Naive B cell (primary cell): Measurements from ENCODE around the gene PIGZ. TPM values are rescaled to one million over a fixed set of nuclear protein-coding genes. Genes with fewer than 3 reads are reported as not detected.

Experiments
- ATAC-seq, 2 donors: fragments of 150-1000 bp; cut with Tn5 transposase; 2 replicates each; pipeline ENCODE4 v1.10.0; 2021; ENCODE audit warnings: low read depth in 2 of 2, mild to moderate bottlenecking in 2 of 2, moderate library complexity in 2 of 2
- DNase-seq: peaks from one replicate; pipeline ENCODE4 v3.0.0; 2022
- H3K27ac Mint-ChIP-seq, 6 donors: one replicate each; pipeline ENCODE4 v1.8.0; 2020 to 2022; ENCODE audit warnings: mild to moderate bottlenecking in 6 of 6, mixed read lengths in 6 of 6, moderate library complexity in 5 of 6, inconsistent platforms in 2 of 6
- H3K27me3 Mint-ChIP-seq, 3 donors: one replicate each; pipeline ENCODE4 v1.8.0; 2021 to 2022; ENCODE audit warnings: mixed read lengths in 3 of 3, mild to moderate bottlenecking in 1 of 3
- H3K36me3 Mint-ChIP-seq, 2 donors: one replicate each; pipeline ENCODE4 v1.8.0; 2020 to 2022; ENCODE audit warnings: mixed read lengths in 2 of 2, inconsistent platforms in 1 of 2, mild to moderate bottlenecking in 1 of 2
- H3K4me1 Mint-ChIP-seq, 3 donors: one replicate each; pipeline ENCODE4 v1.8.0; 2020 to 2022; ENCODE audit warnings: mixed read lengths in 3 of 3, inconsistent platforms in 1 of 3, mild to moderate bottlenecking in 1 of 3, moderate library complexity in 1 of 3
- H3K4me3 Mint-ChIP-seq, 8 donors: one replicate each; pipeline ENCODE4 v1.8.0; 2020 to 2022; ENCODE audit warnings: mild to moderate bottlenecking in 8 of 8, mixed read lengths in 8 of 8, moderate library complexity in 8 of 8, inconsistent platforms in 2 of 8
- H3K9me3 Mint-ChIP-seq, 7 donors: one replicate each; pipeline ENCODE4 v1.8.0; 2020 to 2022; ENCODE audit warnings: mixed read lengths in 7 of 7, mild to moderate bottlenecking in 5 of 7, inconsistent platforms in 2 of 7, moderate library complexity in 1 of 7
- polyA plus RNA-seq, 6 donors: library from polyadenylated mRNA; unstranded; fragments of 300-500 nt; fragmentation: Illumina TruSeq; gene quantifications; one replicate each; pipeline ENCODE4 v1.2.3, GENCODE V29; 2021; ENCODE audit warnings: low read depth in 6 of 6

PIGZ gene
- polyA plus RNA-seq, 6 donors from 2014 or later, result 0.45 to 2.6 (median 1.1) TPM; not detected in 1

DNA sequence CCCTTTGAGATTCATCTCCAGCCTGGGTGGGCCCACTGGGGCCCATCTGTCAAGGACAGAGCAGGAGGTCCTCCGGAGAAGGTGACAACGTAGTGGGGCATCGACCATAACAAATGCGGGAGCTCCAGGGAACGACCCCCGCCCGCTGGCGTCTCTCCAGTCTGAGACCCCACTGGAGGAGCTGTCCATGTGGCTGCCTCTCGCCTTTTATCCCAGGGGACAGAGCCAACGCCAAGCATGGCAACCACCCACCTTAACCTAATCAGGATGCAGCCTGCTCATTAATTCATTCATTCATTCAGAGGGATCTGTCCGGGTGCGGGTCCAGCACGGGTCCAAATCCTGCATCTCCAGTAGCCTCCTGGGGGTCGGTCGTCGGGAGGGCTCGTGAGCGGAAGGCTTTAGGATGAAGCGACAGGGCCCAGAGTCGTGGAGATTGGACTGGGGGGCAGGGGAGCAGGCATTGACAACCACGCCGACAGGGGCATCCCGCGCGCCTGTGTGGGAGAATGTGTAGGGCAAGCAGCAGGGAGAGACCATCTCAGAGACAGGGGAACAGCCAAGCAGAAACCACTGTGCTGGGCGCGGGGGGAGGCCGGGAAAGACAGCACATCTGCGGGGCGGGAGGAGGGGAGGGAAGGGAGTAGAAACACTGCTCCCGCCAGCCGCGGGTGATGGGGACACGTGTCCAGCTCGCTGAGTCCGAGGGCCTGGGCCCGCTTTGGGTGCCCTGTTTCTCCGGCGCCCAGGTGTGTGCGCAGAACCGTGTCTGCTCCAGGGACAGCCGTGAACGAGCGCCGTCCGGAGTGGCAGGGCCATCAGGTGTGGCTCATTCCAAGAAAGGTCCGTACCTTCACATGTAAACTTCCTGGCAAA, 1.9 kb downstream of the PIGZ start:
- Mint-ChIP-seq H3K27me3 (peaks cover 0 to 10% (median 0%) of the 10 kb centered on the region in 3 donors), H3K4me1 (peaks cover 11 to 44% (median 30%) of the 10 kb centered on the region in 3 donors), H3K9me3 (no peaks in the 10 kb centered on the region), H3K36me3 (no peaks in the 10 kb centered on the region), H3K27ac (no peak overlapping the region), H3K4me3 (peak overlapping the region in 6 of 8 donors; percentile 47 to 90 (median 82))
- DNase-seq, result no peak
- no peak for ATAC-seq

DNA sequence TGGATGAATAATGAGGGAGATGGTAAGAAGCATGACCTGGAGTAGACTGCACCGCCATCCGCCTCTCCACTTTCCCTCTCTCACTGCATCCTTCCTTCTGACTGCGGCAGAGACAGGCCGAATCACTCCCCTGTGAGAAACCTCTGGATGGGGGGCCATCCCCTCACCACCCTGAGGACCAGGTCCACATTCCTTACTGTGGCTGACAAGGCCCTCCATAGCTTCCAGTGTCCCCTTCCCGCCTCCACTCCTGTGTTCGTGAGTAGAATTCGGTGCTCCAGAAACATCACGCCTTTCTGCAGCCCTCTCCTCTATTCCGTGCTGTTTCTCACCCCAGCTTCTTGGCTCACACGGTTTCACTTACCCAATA, 2.8 kb downstream of the PIGZ start:
- Mint-ChIP-seq H3K27me3 (peaks cover 0 to 3% (median 0%) of the 10 kb centered on the region in 3 donors), H3K4me3 (peak overlapping the region in 1 of 8 donors; percentile 87), H3K36me3 (no peaks in the 10 kb centered on the region), H3K9me3 (no peaks in the 10 kb centered on the region), H3K27ac (no peak overlapping the region), H3K4me1 (peaks cover 9 to 42% (median 30%) of the 10 kb centered on the region in 3 donors)
- ATAC-seq, result no peak
- DNase-seq, result no peak

DNA sequence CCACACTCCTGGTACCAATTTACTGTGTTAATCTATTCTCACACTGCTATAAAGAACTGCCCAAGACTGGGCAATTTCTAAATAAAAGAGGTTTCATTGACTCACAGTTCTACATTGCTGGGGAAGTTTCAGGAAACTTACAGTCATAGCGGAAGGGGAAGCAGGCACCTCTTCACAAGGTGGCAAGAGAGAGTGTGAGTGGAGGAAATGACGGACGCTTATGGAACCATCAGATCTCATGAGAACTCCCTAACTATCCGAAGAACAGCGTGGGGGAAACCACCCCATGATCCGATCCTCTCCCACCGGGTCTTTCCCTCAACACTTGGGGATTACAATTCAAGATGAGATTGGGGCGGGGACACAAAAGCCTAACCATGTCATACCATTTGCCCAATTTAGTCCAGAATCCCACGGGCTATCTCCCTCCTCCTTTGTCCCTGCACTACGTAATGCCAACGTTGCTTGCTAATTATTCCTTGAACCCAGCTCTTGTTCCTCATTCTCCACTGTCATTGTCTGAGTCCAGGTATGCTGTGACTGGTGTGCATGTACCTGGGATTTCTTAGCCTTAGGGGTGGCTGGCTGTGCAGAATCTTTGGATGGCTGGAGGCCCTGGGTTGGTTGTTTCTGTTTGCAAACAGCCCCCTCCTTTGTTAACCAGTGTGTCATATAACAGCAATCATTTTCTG, 3.4 kb downstream of the PIGZ start:
- H3K27ac Mint-ChIP-seq, result no peak overlapping the region
- no peak for DNase-seq

DNA sequence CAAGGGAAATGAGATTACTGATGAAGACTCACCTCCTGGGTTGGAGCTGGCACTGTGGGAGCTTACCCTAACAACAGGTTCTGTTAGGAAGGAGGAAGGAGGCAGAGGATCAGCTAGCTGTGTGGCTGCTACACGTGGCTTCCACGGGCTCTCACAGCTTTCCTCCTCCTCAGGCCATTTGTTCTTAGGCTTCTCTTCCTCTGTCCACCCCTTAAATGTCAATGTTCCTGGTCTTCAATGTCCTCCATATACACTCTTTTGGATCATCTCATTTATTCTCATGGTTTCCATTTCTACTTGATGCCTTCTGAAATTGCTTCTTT, 5.0 kb downstream of the PIGZ start:
- no peak overlapping the region for H3K4me3 Mint-ChIP-seq

More for the DNA sequence above, 3.4 kb downstream of the PIGZ start:
- Mint-ChIP-seq H3K36me3 (no peaks in the 10 kb centered on the region), H3K4me1 (peaks cover 8 to 38% (median 24%) of the 10 kb centered on the region in 3 donors), H3K27me3 (no peaks in the 10 kb centered on the region), H3K4me3 (peak overlapping the region in 3 of 8 donors; percentile 3 to 35 (median 6)), H3K9me3 (no peaks in the 10 kb centered on the region)
- ATAC-seq, result no peak

DNA sequence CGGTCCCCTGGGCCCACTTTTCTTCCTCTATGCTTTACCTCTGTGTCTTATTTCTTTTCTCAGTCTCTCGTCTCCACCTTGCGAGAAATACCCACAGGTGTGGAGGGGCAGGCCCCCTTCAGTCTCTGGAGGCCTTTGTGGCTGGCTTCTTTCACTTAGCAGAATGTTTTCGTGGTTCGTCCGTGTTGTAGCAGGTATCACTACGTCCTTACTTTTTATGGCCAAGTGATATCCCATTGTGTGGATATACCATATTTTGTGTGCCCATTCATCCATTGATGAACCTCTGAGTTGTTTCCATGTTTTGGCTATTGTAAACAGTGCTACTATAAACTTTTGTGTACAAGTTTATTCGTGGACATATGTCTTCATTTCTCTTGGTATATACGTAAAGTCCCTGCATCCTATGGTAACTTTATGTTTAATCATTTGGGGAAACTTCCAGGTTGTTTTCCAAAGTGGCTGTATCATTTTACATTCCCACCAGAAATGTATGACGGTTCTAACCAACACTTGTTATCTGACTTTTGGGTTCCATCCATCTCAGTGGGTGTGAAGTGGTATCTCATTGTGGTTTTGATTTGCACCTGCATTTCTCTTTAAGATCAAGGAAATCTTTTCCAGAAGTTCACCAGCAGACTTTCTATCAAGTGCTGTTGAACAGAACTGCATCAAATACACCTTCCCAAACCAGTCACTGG, 5.6 kb downstream of the PIGZ start:
- peaks cover 7 to 35% (median 13%) of the 10 kb centered on the region in 3 donors for H3K4me1 Mint-ChIP-seq

More for the DNA sequence above, 5.0 kb downstream of the PIGZ start:
- DNase-seq (no peak), ATAC-seq (no peak)
- Mint-ChIP-seq H3K4me1 (peaks cover 8 to 36% (median 16%) of the 10 kb centered on the region in 3 donors), H3K27ac (peak overlapping the region in 2 of 6 donors; percentile 29 to 79), H3K9me3 (no peaks in the 10 kb centered on the region), H3K27me3 (no peaks in the 10 kb centered on the region), H3K36me3 (no peaks in the 10 kb centered on the region)

DNA sequence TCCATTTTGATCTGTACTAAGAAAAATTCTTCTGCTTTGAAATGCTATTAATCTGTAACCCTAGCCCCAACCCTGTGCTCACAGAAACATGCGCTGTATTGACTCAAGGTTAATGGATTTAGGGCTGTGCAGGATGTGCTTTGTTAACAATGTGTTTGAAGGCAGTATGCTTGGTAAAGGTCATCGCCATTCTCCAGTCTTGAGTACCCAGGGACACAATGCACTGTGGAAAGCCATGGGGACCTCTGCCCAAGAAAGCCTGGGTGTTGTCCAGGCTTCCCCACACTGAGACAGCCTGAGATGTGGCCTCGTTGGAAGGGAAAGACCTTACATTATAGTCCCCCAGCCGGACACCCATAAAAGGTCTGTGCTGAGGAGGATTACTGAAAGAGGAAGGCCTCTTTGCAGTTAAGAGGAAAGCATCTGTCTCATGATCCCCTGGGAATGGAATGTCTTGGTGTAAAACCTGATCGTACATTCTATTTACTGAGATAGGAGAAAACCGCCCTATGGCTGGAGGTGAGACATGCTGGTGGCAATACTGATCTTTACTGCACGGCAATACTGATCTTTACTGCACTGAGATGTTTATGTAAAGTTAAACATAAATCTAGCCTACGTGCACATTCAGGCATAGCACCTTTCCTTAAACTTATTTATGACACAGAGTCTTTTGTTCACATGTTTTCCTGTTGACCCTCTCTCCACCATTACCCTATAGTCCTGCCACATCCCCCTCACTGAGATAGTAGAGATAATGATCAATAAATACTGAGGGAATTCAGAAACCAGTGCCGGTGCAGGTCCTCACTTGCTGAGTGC, 6.3 kb downstream of the PIGZ start:
- no peak for DNase-seq
- ATAC-seq, result peak in 1 of 2 donors; percentile 25
- Mint-ChIP-seq H3K4me1 (peaks cover 5 to 27% (median 6%) of the 10 kb centered on the region in 3 donors), H3K27ac (peak overlapping the region in 5 of 6 donors; percentile 2 to 96 (median 64)), H3K36me3 (no peaks in the 10 kb centered on the region), H3K9me3 (no peaks in the 10 kb centered on the region), H3K4me3 (peak overlapping the region in 5 of 8 donors; percentile 23 to 76 (median 34)), H3K27me3 (no peaks in the 10 kb centered on the region)

More for the DNA sequence above, 5.6 kb downstream of the PIGZ start:
- Mint-ChIP-seq H3K27ac (peak overlapping the region in 5 of 6 donors; percentile 13 to 96 (median 79)), H3K4me3 (peak overlapping the region in 5 of 8 donors; percentile 23 to 76 (median 34)), H3K9me3 (no peaks in the 10 kb centered on the region), H3K27me3 (no peaks in the 10 kb centered on the region), H3K36me3 (no peaks in the 10 kb centered on the region)
- DNase-seq, result no peak
- peak in 1 of 2 donors; percentile 56 for ATAC-seq

DNA sequence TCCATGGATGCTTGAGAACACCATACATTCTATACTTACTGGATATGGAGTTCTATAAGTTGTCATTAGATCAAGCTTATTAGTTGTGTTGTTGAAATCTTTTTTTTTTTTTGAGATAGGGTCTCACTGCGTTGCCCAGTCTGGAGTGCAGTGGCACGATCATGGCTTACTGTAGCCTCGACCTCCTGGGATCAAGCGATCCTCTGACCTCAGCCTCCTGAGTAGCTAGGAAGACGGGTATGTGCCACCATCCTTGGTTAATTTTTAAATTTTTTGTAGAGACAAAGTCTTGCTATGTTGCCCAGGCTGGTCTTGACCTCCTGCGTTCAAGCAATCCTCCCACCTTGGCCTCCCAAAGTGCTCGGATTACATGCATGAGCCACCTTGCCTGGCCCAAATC, 13.8 kb downstream of the PIGZ start:
- Mint-ChIP-seq H3K4me1 (no peaks in the 10 kb centered on the region), H3K9me3 (peaks cover 0 to 5% (median 0%) of the 10 kb centered on the region in 7 donors), H3K27ac (peak overlapping the region in 1 of 6 donors; percentile 24), H3K36me3 (no peaks in the 10 kb centered on the region), H3K4me3 (no peak overlapping the region), H3K27me3 (no peaks in the 10 kb centered on the region)
- no peak for ATAC-seq
- DNase-seq, result no peak

DNA sequence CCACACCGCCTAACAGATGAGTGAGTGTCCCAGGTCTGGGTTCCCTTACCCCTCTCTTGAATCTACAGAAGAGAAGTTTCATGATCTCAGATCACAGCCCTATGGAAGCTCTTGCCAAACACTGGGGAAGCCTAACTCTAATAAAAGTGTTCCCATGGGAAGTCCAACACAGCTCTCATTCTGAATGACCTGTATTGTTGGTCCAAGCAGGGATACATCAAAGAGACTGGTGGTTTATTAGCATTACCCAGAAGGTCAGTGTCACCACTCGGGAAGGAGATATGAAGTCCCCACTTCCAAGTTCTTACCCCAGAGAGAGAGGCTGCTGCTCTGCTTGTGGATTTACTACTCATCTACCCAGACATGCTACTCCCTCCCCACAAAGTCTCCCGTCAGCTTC, 17.3 kb downstream of the PIGZ start:
- H3K36me3 Mint-ChIP-seq, result no peaks in the 10 kb centered on the region
- H3K4me3 Mint-ChIP-seq, result no peak overlapping the region
- peaks cover 4 to 5% (median 4%) of the 10 kb centered on the region in 3 donors for H3K4me1 Mint-ChIP-seq
- no peak for ATAC-seq
- no peak overlapping the region for H3K27ac Mint-ChIP-seq
- no peak for DNase-seq
- peaks cover 0 to 2% (median 0%) of the 10 kb centered on the region in 7 donors for H3K9me3 Mint-ChIP-seq
- no peaks in the 10 kb centered on the region for H3K27me3 Mint-ChIP-seq

DNA sequence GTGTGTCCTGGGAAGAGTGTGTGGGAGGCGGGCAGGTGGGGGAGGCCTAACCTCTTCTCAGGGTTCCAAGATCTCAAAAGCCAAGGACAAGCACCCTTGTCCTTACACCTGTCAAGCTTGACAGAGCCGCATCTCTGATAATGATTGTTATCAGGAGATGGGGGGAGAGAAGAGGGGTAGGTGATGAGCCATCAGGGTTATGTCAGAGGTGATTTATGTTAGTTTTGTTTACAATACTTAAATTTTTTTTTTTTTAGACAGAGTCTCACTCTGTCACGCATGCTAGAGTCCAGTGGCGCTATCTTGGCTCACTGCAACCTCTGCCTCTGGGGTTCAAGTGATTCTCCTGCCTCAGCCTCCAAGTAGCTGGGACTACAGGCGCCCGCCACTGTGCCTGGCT, 18.9 kb downstream of the PIGZ start:
- H3K4me3 Mint-ChIP-seq, result no peak overlapping the region
- no peak for ATAC-seq
- peak overlapping the region in 1 of 6 donors; percentile 84 for H3K27ac Mint-ChIP-seq

DNA sequence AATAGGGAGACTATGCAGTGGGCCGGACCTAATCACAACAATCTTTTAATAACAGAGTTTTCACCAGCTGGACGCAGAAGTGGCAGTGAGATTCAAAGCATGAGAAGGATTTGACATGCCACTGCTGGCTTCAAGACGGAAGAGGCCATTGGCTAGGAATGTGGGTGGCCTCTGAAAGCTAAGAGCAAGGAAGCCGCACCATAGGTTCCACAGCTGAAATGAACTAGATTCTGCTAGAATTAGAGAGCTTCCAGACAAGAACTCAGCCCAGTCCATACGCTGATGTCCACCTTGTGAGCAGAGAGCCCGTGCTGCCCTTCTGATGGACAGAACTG, 19.4 kb downstream of the PIGZ start:
- peak overlapping the region in 1 of 6 donors; percentile 84 for H3K27ac Mint-ChIP-seq
- DNase-seq (no peak), ATAC-seq (no peak)
- H3K9me3 Mint-ChIP-seq, result no peaks in the 10 kb centered on the region
- H3K4me3 Mint-ChIP-seq, result no peak overlapping the region
- H3K36me3 Mint-ChIP-seq, result no peaks in the 10 kb centered on the region
- H3K27me3 Mint-ChIP-seq, result no peaks in the 10 kb centered on the region
- peaks cover 11 to 13% (median 13%) of the 10 kb centered on the region in 3 donors for H3K4me1 Mint-ChIP-seq

More for the DNA sequence above, 18.9 kb downstream of the PIGZ start:
- H3K27me3 Mint-ChIP-seq, result no peaks in the 10 kb centered on the region
- no peak for DNase-seq
- H3K4me1 Mint-ChIP-seq, result peaks cover 6 to 8% (median 8%) of the 10 kb centered on the region in 3 donors
- no peaks in the 10 kb centered on the region for H3K36me3 Mint-ChIP-seq
- H3K9me3 Mint-ChIP-seq, result no peaks in the 10 kb centered on the region

DNA sequence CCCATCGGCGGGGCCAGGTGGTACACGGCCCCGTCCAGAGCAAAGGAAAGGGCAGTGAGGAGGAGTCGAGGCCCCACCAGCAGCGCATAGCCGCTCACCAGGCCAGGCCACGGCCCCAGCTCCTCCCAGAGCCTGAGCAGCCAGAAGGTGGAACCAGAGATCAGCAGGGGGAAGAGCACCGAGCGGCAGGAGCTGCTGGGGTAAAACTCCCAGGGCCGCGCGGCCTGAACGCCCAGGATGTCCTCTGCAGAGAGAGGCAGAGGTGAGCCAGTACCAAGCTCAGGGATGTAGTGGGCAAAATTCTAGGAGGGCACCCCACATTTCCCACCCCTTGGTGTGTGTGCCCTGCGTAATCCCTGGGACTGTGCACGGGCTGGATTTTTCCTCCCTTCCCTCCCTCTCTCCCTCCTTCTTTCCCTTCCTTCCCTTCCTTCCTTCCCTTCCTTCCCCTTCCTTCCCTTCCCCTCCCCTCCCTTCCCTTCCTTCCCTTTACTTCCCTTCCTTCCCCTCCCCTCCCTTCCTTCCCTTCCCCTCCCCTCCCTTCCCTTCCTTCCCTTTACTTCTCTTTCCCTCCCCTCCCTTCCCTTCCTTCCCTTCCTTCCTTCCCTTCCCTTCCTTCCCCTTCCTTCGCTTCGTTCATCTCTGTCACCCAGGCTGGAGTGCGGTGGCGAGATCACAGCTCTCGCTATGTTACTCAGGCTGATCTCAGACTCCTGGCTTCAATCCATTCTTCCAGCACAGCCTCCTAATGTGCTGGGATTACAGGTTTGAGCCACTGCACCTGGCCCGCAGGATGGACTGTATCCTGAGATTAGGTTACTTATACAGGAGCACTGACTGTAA, 20.0 kb downstream of the PIGZ start:
- Mint-ChIP-seq H3K27ac (no peak overlapping the region), H3K27me3 (no peaks in the 10 kb centered on the region), H3K36me3 (no peaks in the 10 kb centered on the region), H3K9me3 (no peaks in the 10 kb centered on the region), H3K4me3 (no peak overlapping the region), H3K4me1 (peaks cover 14 to 19% (median 18%) of the 10 kb centered on the region in 3 donors)
- ATAC-seq (no peak), DNase-seq (no peak)

DNA sequence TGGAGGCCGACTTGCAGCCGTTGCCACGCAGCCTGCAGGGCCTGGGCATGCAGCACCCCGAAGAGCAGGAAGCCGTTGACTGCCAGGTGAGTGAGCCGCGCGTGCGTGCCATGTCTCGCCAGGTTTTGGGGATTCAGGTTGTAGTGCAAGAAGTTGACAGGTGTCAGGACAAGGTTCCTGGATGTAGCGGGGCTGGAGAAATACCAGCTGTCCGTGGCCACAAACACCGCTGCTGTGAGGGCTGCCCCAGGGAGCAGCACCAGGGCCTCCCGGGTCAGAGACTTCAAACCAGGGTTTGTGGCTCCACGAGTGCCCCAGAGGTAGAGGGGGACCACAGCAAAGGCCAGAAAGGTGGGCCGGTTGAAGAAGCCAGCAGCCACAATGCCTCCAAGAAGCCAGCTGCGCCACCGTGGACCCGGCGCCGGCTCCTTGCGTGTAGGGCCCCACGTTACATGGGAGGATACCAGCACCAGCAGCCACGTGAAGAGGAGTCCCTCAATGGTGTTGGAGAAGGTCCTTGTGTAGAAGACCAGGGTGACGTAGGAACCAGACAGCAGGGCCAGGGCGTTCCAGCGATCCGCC, 20.7 kb downstream of the PIGZ start:
- Mint-ChIP-seq H3K27me3 (no peaks in the 10 kb centered on the region), H3K4me3 (no peak overlapping the region), H3K27ac (no peak overlapping the region), H3K36me3 (no peaks in the 10 kb centered on the region), H3K9me3 (no peaks in the 10 kb centered on the region), H3K4me1 (peaks cover 21 to 26% (median 26%) of the 10 kb centered on the region in 3 donors)
- DNase-seq (no peak), ATAC-seq (no peak)
